NCI-H128 (cell line): Measurements from ENCODE around the gene CDKN3.
"Not testable (repeated sequence)": the region's sequence is repeated elsewhere in the genome, so short reads cannot be mapped to it uniquely, and the experiment has no call there.

Source experiments
- DNase-seq: peaks from one replicate; lab custom pipeline; 2025; ENCODE audit not compliant: unreplicated experiment; lab: John Stamatoyannopoulos, UW

Gene CDKN3

DNA sequence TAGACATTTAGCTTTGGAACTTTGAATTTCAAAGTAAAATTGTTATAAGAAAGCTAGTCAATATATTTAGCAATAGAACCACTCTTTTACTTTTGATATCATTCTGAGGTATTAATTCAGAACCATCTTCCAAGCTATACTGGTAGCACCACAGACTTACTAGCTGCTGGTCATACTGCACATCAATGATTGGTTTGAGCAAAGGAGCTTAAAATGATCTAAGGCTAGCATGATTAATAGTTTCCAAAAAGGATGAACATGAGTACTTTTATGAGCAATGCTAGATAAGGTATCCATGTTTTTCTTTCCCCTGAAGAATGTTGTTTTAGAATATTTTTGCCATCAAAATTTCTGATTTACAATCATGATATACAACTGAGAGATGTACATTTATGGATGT lies 27.2 kb downstream of the CDKN3 start:
- no peak for DNase-seq

- DNase-seq, result no peak
Measured at GRCh38 chr14:54424479-54424901, 27.7 kb downstream of the CDKN3 start.

DNA sequence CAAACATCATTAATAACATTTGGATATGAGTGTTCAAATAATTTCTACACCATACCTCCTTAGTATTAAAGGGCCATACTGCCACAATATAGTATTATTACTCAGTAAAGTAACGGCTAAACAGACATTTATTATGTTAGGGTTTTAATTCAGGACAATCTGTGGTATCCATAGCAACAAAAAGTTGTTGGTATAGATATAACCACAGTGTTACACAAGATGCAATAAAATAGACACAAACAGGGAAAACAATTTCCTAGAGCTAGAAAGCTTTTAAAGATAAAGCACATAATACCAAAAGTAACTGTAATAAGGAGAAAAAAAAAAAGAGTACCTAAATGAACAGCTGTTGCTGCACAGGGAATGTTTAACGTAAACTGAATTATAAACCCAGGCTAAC lies 28.3 kb downstream of the CDKN3 start:
- DNase-seq, result no peak

- DNase-seq, result no peak
Measured at GRCh38 chr14:54425537-54426274, 28.9 kb downstream of the CDKN3 start.

DNA sequence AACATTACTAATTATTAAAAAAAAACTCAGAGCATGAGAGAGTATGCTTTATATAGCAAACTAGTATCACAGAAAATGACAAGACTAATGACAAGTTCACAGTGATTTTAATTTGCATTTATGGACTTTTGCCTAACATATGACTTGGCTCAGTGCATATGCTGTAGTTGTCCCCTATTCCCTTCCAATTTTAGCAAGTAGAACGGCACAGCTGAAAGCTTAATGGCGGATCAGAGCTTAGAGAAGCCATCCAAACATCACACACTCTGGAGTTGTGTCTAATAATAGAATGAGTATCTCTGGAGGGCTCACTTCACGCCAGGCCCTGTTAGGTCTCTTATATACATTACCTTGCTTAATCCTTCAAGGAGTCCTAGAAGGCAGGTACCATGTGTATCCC lies 31.1 kb downstream of the CDKN3 start:
- DNase-seq, result no peak

GRCh38 chr14:54428527-54428926 lies 31.7 kb downstream of the CDKN3 start:
- DNase-seq, result no peak

DNA sequence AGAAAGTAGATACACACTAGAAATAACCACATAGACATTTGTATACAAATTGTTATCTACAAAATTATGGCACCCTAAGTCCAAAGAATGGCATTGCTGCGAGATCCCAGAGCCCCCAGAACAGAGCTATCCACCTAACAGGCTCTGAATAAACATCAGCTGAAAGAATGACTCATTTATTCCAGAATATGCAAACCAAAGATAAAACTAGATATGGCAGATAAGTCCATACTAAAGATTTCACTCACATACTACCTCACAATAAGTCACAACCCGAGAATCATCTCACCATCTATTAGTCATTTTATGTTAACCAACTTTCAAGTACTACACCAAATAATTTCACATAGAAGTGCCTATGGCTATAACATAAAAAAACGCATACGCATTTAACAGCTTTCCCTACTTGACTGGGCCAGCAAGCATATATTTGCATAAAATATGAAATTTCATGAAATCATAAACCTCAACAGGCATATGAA lies 38.7 kb downstream of the CDKN3 start:
- no peak for DNase-seq

DNA sequence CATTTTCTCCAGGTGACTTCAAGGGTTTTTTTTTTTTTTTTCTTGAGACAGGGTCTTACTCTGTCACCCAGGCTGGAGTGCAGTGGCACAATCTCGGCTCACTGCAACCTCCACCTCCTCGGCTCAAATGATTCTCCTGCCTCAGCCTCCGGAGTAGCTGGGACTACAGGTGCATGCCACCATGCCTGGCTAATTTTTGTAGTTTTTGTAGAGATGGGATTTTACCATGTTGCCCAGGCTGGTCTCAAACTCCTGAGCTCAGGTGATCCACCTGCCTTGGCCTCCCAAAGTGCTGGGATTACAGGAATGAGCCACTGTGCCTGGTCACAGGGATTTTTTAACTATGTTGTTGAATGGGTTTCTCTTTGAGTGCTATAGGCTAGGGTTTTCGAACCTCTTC lies 41.1 kb downstream of the CDKN3 start:
- DNase-seq, result not testable (repeated sequence)

DNA sequence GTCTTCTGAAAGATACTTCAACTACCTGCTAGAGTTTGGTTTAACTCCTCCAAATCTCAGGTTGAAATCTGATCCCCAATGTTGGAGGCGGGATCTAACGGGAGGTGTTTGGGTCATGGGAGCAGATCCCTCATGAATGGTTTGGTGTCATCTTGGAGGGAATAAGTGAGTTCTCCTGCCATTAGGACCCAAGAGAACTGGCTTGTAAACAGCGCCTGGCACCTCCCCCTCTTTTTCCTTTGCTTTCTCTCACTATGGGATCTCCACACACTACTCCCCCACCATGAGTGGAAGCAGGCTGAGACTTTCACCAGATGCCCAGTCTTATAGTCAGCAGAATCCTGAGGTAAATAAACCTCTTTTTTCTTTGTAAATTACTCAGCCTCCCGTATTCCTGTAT lies 41.9 kb downstream of the CDKN3 start:
- no peak for DNase-seq

DNA sequence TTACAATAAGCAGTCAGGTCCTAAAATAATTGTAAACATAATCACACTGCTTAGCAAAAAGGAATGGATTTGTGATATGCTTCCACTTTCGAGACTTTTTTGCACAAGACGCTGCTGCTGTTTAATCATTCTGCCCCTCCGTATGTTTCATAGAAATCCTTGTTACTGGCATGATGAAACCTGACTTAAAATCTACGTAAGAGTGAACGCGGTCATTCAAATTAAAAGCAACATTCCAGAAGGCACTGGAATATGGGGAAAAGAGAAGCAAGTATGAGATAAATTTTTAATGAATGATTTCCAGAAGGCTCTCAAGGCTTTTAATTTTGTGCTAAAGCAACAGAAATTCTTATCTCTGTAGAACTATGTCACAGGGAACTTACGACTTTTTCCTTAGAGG lies 43.2 kb downstream of the CDKN3 start:
- no peak for DNase-seq

- DNase-seq, result no peak
Measured at GRCh38 chr14:54440476-54440872, 43.7 kb downstream of the CDKN3 start.

GRCh38 chr14:54440873-54441868 lies 44.4 kb downstream of the CDKN3 start, which contains the start of gene CNIH1:
Gene CNIH1 (minus strand): TSS chr14:54441374. CDS start chr14:54441327, 47 bp downstream.
- peak; percentile 86 for DNase-seq

DNA sequence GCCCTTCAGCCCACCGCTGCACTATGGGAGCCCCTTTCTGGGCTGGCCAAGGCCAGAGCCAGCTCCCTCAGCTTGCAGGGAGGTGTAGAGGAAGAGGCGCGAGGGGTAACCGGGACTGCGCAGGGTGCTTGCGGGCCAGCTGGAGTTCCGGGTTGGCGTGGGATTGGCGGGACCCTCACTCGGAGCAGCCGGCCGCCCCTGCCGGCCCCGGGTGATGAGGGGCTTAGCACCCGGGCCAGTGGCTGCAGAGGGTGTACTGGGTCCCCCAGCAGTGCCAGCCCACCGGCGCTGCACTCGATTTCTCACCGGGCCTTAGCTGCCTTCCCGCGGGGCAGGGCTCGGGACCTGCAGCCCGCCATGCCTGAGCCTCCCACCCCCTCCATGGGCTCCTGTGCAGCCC lies 46.2 kb downstream of the CDKN3 start:
- not testable (repeated sequence) for DNase-seq

DNA sequence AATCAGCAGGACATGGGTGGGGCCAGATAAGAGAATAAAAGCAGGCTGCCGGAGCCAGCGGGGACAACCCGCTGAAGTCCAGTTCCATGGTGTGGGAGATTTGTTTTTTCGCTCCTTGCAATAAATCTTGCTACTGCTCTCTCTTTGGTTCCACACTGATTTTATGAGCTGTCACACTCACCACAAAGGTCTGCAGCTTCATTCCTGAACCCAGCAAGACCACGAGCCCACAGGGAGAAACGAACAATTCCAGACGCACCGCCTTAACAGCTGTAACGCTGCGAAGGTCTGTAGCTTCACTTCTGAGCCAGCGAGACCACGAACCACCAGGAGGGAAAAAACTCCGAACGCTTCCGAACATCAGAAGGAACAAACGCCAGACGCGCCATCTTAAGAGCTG lies 47.2 kb downstream of the CDKN3 start:
- no peak for DNase-seq

DNA sequence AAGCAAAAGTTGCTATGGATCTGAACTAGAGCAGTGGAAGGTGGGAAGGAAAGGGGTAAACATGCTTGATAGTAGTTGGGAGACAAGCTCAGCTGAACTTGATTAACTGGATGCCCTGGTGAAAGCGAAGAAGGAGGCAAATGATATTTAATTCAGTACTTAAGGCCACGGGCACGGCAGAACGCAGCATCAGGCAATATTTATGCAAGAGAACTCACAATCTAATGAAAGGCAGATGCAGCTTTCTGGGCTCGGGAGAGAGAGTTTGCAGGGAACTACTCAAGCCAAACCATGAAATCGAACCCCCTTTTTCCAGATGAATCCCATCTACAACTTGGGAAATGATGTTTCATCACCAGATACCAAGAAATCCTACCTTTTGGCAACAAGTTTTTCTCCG lies 47.9 kb downstream of the CDKN3 start:
- DNase-seq, result no peak

DNA sequence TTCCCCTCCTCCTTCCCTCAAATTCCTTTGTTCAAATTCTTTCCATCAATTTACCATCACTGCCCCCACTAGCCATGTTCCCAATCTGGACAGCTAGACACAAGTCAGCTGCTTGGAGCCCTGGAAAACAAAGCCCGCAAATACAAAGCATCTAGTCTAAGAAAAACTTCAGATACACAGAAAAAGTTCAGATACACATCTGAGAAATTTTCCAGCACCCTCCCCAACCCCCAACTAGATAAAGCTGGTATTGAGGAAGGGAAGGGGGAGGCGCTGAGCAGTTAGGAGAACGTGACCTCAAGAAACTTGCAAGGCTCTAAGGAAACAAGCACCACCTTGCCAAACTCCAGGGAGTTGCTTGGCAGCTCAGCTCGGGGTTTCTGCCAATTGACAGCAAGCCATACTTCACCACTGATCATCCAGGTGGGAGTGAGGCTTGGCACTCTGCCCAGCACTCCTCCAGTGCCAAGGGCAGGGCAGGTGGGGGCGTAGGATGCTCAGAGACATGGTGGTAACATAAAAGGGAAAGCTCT lies 49.4 kb downstream of the CDKN3 start:
- DNase-seq, result peak; percentile 63

GRCh38 chr14:54447231-54447692 lies 50.5 kb downstream of the CDKN3 start:
- DNase-seq, result no peak

GRCh38 chr14:54450535-54450934 lies 53.7 kb downstream of the CDKN3 start:
- no peak for DNase-seq

DNA sequence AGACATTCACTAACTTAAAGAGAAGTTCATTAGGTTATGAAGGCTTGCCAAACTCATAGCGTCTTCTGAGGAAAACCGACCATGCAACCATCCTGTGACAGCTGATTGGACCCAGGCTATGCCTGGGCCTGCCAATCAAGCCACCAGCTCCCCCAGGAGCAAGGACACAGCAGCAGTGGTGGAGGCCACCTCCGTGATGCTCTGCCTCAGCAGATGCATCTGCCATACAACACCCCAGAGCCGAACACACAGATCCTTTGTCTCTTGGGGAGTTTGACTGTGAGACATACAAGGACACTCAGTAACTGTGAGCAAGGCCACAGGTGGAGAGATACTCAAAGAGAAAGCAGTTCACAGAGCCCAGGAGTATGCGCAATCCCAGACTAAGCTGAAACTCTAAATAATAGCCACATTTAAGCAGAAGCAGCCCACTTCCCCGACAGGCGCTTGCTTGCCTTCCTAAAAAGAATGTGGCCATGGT lies 54.4 kb downstream of the CDKN3 start:
- DNase-seq, result no peak

DNA sequence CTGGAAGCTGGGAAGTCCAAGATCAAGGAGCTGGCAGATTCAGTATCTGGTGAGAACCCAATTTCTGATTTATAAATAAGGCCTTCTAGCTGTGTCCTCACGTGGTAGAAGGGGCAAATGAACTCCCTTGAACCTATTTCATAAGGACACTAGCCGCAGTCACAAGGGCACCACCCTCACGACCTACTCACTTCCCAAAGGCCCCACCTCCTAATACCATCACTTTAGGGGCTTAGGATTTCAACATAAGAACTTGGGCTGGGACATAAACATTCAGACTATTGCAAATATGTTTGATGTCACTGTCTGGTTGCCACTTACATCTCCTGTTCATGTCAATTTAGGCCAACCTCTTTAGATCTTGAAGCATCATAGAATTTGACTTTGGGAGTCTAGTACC lies 55.2 kb downstream of the CDKN3 start:
- DNase-seq, result no peak

DNA sequence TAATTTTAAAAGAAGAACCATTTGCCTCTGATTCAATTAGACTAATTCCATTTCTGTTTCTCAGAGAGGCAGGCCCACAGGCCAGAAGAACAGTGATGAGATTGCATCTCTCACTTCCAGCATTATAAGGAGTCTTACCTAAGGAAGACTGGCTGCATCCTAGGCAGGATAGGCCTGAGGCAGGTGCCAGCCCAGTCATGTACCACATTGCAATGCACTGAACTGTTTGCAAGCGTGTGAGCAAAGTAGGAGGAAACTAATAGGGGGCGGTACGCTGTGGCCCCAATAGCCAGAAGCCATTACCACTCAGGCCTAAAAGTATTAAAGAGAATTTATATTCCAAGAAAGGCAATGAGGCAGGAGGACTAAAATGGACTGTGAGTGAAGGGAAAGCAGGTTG lies 56.4 kb downstream of the CDKN3 start:
- DNase-seq, result no peak
